GM18508 (cell line): ENCODE data around the gene RMI2.

ENCODE experiments used
- ATAC-seq: cut with Tn5 transposase; IDR thresholded peaks from one replicate; pipeline ENCODE4 v1.9.1; 2021; ENCODE audit warnings: moderate number of reproducible peaks; ENCODE audit not compliant: insufficient read depth, unreplicated experiment

RMI2 gene

GRCh38 chr16:11327277-11328171 is 17.7 kb upstream of the RMI2 start:
- no peak for ATAC-seq

- ATAC-seq: peak; percentile 44
Measured at GRCh38 chr16:11328172-11329070, 16.8 kb upstream of the RMI2 start.

- no peak for ATAC-seq
Measured at GRCh38 chr16:11329071-11329491, 16.2 kb upstream of the RMI2 start.

GRCh38 chr16:11329891-11330290 is 15.4 kb upstream of the RMI2 start:
- ATAC-seq: no peak

GRCh38 chr16:11330526-11331237 is 14.6 kb upstream of the RMI2 start:
- ATAC-seq: no peak

GRCh38 chr16:11331967-11332366 is 13.3 kb upstream of the RMI2 start:
- no peak for ATAC-seq

GRCh38 chr16:11333010-11333409 is 12.2 kb upstream of the RMI2 start:
- ATAC-seq: no peak

GRCh38 chr16:11333702-11334101 is 11.6 kb upstream of the RMI2 start:
- ATAC-seq: no peak

- ATAC-seq: no peak
Measured at GRCh38 chr16:11334831-11335404, 10.3 kb upstream of the RMI2 start.

GRCh38 chr16:11339075-11339474 is 6.2 kb upstream of the RMI2 start:
- no peak for ATAC-seq

GRCh38 chr16:11340710-11341109 is 4.5 kb upstream of the RMI2 start:
- no peak for ATAC-seq

- no peak for ATAC-seq
Measured at GRCh38 chr16:11341371-11341770, 3.9 kb upstream of the RMI2 start.

- ATAC-seq: no peak
Measured at GRCh38 chr16:11342021-11342855, 3.0 kb upstream of the RMI2 start.

- no peak for ATAC-seq
Measured at GRCh38 chr16:11346700-11347319, 1.6 kb downstream of the RMI2 start.

GRCh38 chr16:11347831-11348230 is 2.6 kb downstream of the RMI2 start:
- ATAC-seq: no peak

- no peak for ATAC-seq
Measured at GRCh38 chr16:11348737-11349598, 3.7 kb downstream of the RMI2 start.

GRCh38 chr16:11349599-11350276 is 4.5 kb downstream of the RMI2 start:
- no peak for ATAC-seq
